ENCODE results near the gene MRPL42.
A peak's percentile ranks its signal among the peaks of the same experiment; 100 is the strongest.

The MRPL42 gene

DNA sequence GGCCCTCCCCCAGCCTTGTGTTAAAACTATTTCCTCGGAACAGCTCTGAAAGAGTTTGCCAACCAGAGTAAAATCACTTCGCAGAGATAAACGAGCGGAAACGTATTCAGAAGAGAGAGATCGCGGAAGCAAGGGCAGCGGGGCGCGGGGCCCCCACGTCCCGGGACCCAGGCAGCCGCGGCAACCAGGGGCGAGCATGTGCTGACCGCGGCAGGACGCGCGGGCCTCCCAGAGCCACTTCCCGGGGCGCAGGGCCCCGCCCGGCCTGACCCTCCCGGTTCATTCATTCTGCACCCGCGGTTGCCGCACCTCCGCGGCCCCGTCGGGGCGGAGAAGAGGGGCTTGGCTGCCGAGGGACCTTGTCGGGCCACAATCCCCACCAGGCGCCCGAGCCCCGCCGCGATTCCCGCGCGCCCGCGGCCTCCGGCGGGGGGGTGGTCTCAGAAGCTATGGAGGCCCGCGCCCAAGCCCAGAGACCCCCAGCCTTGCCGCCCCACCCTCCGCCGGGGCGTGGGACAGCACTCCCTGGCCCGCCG lies 26.2 kb upstream of the MRPL42 start:
- Histone ChIP-seq H3K4me3 (ENCODE audit: low read length) (peak overlapping the region; percentile 94), H3K4me2 (ENCODE audit: low read length) (peak overlapping the region; percentile 95), H3K4me1 (ENCODE audit: control insufficient read depth, low read length) (peaks cover 59% of the 10 kb centered on the region), H3K36me3 (ENCODE audit: control insufficient read depth, low read length) (peaks cover 27% of the 10 kb centered on the region), H3K27me3 (ENCODE audit: control insufficient read depth, low read length) (no peaks in the 10 kb centered on the region; the same call in 1 of the 2 replicates), H3K79me2 (ENCODE audit: control insufficient read depth, low read length) (peaks cover 73% of the 10 kb centered on the region), H3K9me2 (replicated peaks; ENCODE audit: control insufficient read depth, low read length) (no peaks in the 10 kb centered on the region), H3K27ac (ENCODE audit: low read depth, low read length) (peak overlapping the region; percentile 77), H3K9me3 (ENCODE audit: control insufficient read depth, insufficient read depth, low read length) (no peaks in the 10 kb centered on the region), H4K20me1 (ENCODE audit: control insufficient read depth, insufficient read depth, low read depth, low read length) (peaks cover 44% of the 10 kb centered on the region), H3F3A (ENCODE audit: control insufficient read depth, insufficient read depth) (peaks cover 8% of the 10 kb centered on the region)
- TF ChIP-seq, protein P1, sequence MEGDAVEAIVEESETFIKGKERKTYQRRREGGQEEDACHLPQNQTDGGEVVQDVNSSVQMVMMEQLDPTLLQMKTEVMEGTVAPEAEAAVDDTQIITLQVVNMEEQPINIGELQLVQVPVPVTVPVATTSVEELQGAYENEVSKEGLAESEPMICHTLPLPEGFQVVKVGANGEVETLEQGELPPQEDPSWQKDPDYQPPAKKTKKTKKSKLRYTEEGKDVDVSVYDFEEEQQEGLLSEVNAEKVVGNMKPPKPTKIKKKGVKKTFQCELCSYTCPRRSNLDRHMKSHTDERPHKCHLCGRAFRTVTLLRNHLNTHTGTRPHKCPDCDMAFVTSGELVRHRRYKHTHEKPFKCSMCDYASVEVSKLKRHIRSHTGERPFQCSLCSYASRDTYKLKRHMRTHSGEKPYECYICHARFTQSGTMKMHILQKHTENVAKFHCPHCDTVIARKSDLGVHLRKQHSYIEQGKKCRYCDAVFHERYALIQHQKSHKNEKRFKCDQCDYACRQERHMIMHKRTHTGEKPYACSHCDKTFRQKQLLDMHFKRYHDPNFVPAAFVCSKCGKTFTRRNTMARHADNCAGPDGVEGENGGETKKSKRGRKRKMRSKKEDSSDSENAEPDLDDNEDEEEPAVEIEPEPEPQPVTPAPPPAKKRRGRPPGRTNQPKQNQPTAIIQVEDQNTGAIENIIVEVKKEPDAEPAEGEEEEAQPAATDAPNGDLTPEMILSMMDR (IDR thresholded peaks at IDR 0.05; ENCODE audit: low read depth, low read length, poor library complexity, severe bottlenecking) = no peak
- no peak for TF ChIP-seq EZH2phosphoT487 (IDR thresholded peaks at IDR 0.05; ENCODE audit: borderline replicate concordance, low read length)

DNA sequence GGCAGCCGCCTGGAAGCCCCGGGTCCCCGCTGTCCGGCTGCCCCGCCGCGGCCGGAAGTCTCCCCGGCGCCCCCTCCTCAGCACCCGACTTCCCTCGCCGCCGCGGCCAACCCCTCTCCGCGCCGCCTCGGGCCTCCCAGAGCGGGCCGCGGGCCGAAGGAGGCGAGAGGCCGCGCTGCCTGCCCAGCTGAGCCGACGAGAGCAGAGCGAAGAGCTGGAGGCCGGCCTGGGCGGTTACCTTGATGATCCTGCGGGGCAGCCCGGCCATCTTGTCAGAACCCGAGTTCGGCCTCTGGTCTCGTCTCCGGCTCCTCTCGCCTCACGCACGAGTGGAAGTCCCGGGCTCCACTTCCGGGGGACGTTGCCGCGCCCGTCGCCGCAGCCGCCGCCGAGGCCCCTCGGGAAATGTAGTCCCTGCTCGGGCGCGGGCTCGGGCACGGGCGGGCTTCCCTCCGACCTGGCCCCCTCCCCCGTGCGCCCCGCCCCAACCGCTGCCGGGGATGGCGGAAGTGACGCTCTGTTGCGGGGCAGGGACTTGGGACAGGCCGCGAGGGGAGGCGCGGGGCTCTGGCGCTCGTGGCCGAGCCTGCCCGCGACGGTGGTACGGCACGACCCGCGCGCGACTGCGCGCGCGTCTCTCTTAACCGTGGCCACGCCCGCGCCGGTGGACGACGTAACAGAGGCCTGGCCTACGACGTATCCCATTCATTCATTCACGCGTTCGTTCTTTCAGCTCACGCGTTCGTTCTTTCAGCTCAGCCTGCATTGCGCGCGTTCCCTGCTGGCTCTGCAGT lies 25.5 kb upstream of the MRPL42 start, which contains the start of gene UBE2N:
TSS of gene UBE2N (minus strand) at position 331 of the 794 bp plus-strand sequence. CDS start at position 268, 63 bp downstream.
- Histone ChIP-seq H4K20me1 (ENCODE audit: control insufficient read depth, insufficient read depth, low read depth, low read length) (peaks cover 37% of the 10 kb centered on the region), H3K4me3 (ENCODE audit: low read length) (peak within 1 kb of the TSS; percentile 94), H3K9me2 (replicated peaks; ENCODE audit: control insufficient read depth, low read length) (no peaks in the 10 kb centered on the region), H3K9me3 (ENCODE audit: control insufficient read depth, insufficient read depth, low read length) (no peaks in the 10 kb centered on the region), H3K36me3 (ENCODE audit: control insufficient read depth, low read length) (peaks cover 21% of the 10 kb centered on the region), H3K27ac (ENCODE audit: low read depth, low read length) (peak within 1 kb of the TSS; percentile 77), H3K27me3 (ENCODE audit: control insufficient read depth, low read length) (no peaks in the 10 kb centered on the region; the same call in 1 of the 2 replicates), H3K4me2 (ENCODE audit: low read length) (peak within 1 kb of the TSS; percentile 95), H3K79me2 (ENCODE audit: control insufficient read depth, low read length) (peaks cover 66% of the 10 kb centered on the region), H3K4me1 (ENCODE audit: control insufficient read depth, low read length) (peaks cover 52% of the 10 kb centered on the region), H3F3A (ENCODE audit: control insufficient read depth, insufficient read depth) (peaks cover 3% of the 10 kb centered on the region; the same call in 1 of the 2 replicates)
- TF ChIP-seq, protein P1 (IDR thresholded peaks at IDR 0.05; ENCODE audit: low read depth, low read length, poor library complexity, severe bottlenecking) = no peak
- no peak for TF ChIP-seq EZH2phosphoT487 (IDR thresholded peaks at IDR 0.05; ENCODE audit: borderline replicate concordance, low read length)

DNA sequence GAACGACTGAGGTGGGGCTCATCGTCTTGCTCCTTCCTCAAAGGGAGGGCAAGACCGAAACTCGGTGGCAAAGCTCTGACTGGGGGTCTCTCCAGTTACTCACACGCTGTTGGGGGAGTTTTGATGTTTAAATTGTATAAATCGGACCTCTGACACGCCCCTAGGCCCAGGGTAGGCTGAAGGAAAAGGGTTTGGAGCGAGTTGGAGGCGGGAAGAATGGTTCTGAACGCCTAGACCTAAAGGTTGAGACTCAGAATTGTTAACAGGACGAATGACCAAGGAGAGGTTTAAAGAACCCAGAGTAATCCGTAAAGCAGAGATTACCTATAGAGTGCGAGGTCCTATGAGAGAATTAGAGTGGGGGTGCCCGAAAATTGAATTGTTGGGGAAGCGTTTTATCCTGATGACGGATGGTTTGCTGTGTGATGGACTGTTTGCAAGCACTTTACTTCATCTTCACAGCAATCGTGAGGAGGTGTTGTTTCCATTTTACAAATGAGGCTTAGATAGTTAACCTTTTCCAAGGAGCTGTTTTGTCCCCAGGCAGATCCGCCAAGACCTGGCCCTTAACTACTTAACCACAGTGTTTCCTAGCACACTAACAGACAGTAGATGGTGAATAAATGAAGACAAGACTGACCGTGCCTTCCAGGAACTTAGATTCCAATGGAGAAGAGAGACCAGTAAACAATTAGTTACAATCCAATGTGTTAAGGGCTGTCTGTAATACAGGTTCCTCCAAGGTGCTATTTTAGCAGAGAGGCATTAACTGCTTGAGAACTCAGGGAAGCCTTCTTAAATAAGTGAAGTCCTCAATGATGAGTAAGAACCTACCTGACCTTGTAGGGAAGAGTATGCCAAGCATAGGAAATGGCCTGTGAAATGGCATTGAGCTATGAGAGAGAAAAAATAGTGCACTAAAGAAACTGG lies 24.6 kb upstream of the MRPL42 start:
- peaks cover 18% of the 10 kb centered on the region for H3K36me3 ChIP-seq (ENCODE audit: control insufficient read depth, low read length)
- H3K9me3 ChIP-seq (ENCODE audit: control insufficient read depth, insufficient read depth, low read length) = no peaks in the 10 kb centered on the region
- H3F3A ChIP-seq (ENCODE audit: control insufficient read depth, insufficient read depth) = peaks cover 3% of the 10 kb centered on the region; the same call in 1 of the 2 replicates
- peak overlapping the region; percentile 77 for H3K27ac ChIP-seq (ENCODE audit: low read depth, low read length)
- TF ChIP-seq, protein P1 (IDR thresholded peaks at IDR 0.05; ENCODE audit: low read depth, low read length, poor library complexity, severe bottlenecking) = no peak
- no peak for TF ChIP-seq EZH2phosphoT487 (IDR thresholded peaks at IDR 0.05; ENCODE audit: borderline replicate concordance, low read length)
- peaks cover 58% of the 10 kb centered on the region for H3K79me2 ChIP-seq (ENCODE audit: control insufficient read depth, low read length)
- no peaks in the 10 kb centered on the region for H3K9me2 ChIP-seq (replicated peaks; ENCODE audit: control insufficient read depth, low read length)
- peaks cover 30% of the 10 kb centered on the region for H4K20me1 ChIP-seq (ENCODE audit: control insufficient read depth, insufficient read depth, low read depth, low read length)
- H3K4me3 ChIP-seq (ENCODE audit: low read length) = peak overlapping the region; percentile 94
- no peaks in the 10 kb centered on the region; the same call in 1 of the 2 replicates for H3K27me3 ChIP-seq (ENCODE audit: control insufficient read depth, low read length)
- peaks cover 43% of the 10 kb centered on the region for H3K4me1 ChIP-seq (ENCODE audit: control insufficient read depth, low read length)
- peak overlapping the region; percentile 95 for H3K4me2 ChIP-seq (ENCODE audit: low read length)
